Measurements from ENCODE around the gene DNAH7. TPM values are rescaled to one million over a fixed set of nuclear protein-coding genes. Genes with fewer than 3 reads are reported as not detected.

DNAH7 gene
- total and polyA plus RNA-seq, 2 of the 4 experiments (the other 2 are of a cell fraction) = 0.22 to 0.36 TPM

DNA sequence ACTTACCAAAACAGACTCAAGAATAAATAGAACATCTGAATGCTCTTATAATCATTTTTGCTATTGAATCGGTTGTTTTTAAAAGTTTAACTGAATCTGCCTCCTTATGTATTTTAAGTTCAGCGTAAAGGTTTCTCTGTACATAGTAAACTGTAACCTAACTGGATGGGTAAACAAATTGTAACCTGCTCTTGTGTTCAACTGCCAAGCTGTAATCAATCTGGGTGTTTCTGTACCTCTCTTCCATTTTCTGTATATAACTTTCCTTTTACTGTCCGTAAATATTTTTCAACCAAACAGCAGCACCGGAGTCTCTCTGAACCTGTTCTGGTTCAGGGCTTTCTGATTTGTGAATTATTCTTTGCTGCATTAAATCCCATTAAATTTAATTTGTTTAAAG is 27.6 kb upstream of the DNAH7 start:
- Histone ChIP-seq H3K14ac (replicated peaks; ENCODE audit: low read depth, low read length) (no peak overlapping the region), H3K9me3 (ENCODE audit: control insufficient read depth, insufficient read depth, low read length) (no peaks in the 10 kb centered on the region), H3K9ac (ENCODE audit: low read depth, low read length) (no peak overlapping the region), H3K56ac (ENCODE audit: extremely low read depth, insufficient read depth, low read length) (no peak overlapping the region), H3K79me1 (ENCODE audit: low read depth in 1 of 2, low read length in 2 of 2) (no peaks in the 10 kb centered on the region), H3K36me3 (ENCODE audit: control insufficient read depth, insufficient read depth, low read length) (no peaks in the 10 kb centered on the region), H4K8ac (ENCODE audit: low read depth in 2 of 2, low read length in 2 of 2) (no peak overlapping the region), H4K91ac (ENCODE audit: insufficient read depth, low read depth, low read length) (no peak overlapping the region), H3K9me1 (ENCODE audit: insufficient read depth, low read length) (0 out of 2 replicates have a peak, but pooled peaks cover 4% of the 10 kb centered on the region), H4K20me1 (ENCODE audit: insufficient read depth, low read length) (no peaks in the 10 kb centered on the region), H3K4me2 (ENCODE audit: low read depth, low read length) (no peak overlapping the region), H3K4me3 (ENCODE audit: insufficient read depth, low read depth, low read length) (no peak overlapping the region), H2AFZ (replicated peaks; ENCODE audit: low read length, poor library complexity) (no peak overlapping the region), H2BK120ac (ENCODE audit: low read depth, low read length) (no peak overlapping the region), H3K18ac (ENCODE audit: low read depth, low read length) (no peak overlapping the region), H2BK5ac (ENCODE audit: low read depth, low read length, poor library complexity, severe bottlenecking) (no peak overlapping the region), H2AK9ac (replicated peaks; ENCODE audit: low read depth, low read length, poor library complexity) (no peak overlapping the region), H3K27me3 (ENCODE audit: control insufficient read depth, insufficient read depth, low read length) (0 out of 2 replicates have a peak, but pooled peaks cover 2% of the 10 kb centered on the region), H3K4ac (ENCODE audit: low read depth, low read length) (no peak overlapping the region), H3K4me1 (ENCODE audit: control insufficient read depth, insufficient read depth, low read length) (peaks cover 2% of the 10 kb centered on the region; the same call in 1 of the 2 replicates), H3K27ac (ENCODE audit: insufficient read depth, low read length) (no peak overlapping the region), H3K23ac (ENCODE audit: low read depth, low read length) (no peak overlapping the region), H4K5ac (ENCODE audit: low read depth, low read length) (no peak overlapping the region), H2AK5ac (ENCODE audit: low read depth, low read length) (no peak overlapping the region), H2BK20ac (ENCODE audit: low read depth, low read length) (no peak overlapping the region), H2BK15ac (ENCODE audit: low read depth, low read length) (no peak overlapping the region)
- CTCF ChIA-PET = no interaction called here
- TF ChIP-seq, protein P1, sequence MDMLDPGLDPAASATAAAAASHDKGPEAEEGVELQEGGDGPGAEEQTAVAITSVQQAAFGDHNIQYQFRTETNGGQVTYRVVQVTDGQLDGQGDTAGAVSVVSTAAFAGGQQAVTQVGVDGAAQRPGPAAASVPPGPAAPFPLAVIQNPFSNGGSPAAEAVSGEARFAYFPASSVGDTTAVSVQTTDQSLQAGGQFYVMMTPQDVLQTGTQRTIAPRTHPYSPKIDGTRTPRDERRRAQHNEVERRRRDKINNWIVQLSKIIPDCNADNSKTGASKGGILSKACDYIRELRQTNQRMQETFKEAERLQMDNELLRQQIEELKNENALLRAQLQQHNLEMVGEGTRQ (IDR thresholded peaks at IDR 0.05; ENCODE audit: low read depth, low read length) = no peak
- TF ChIP-seq CHD1 (IDR thresholded peaks at IDR 0.05; ENCODE audit: low read depth, low read length) (no peak), SMC3 (IDR thresholded peaks at IDR 0.05; ENCODE audit: low read depth, low read length) (no peak), NFE2L2 (IDR thresholded peaks at IDR 0.05; ENCODE audit: low read depth, low read length) (no peak), FOS (IDR thresholded peaks at IDR 0.05; ENCODE audit: low read depth, low read length) (no peak), CEBPB (IDR thresholded peaks at IDR 0.05; ENCODE audit: low read depth, low read length) (no peak), MAFK (IDR thresholded peaks at IDR 0.05; ENCODE audit: low read depth, low read length) (no peak), RFX5 (IDR thresholded peaks at IDR 0.05; ENCODE audit: low read depth, low read length) (no peak), BHLHE40 (IDR thresholded peaks at IDR 0.05; ENCODE audit: low read depth, low read length) (no peak), POLR2A (IDR thresholded peaks at IDR 0.05; ENCODE audit: low read depth, low read length) (no peak), MXI1 (IDR thresholded peaks at IDR 0.05; ENCODE audit: borderline replicate concordance, low read depth, low read length) (no peak), RAD21 (IDR thresholded peaks at IDR 0.05; ENCODE audit: low read length) (no peak), RCOR1 (IDR thresholded peaks at IDR 0.05; ENCODE audit: insufficient replicate concordance, low read length) (no peak), MAZ (IDR thresholded peaks at IDR 0.05; ENCODE audit: borderline replicate concordance, low read depth, low read length) (no peak)
- TF ChIP-seq, protein P2, sequence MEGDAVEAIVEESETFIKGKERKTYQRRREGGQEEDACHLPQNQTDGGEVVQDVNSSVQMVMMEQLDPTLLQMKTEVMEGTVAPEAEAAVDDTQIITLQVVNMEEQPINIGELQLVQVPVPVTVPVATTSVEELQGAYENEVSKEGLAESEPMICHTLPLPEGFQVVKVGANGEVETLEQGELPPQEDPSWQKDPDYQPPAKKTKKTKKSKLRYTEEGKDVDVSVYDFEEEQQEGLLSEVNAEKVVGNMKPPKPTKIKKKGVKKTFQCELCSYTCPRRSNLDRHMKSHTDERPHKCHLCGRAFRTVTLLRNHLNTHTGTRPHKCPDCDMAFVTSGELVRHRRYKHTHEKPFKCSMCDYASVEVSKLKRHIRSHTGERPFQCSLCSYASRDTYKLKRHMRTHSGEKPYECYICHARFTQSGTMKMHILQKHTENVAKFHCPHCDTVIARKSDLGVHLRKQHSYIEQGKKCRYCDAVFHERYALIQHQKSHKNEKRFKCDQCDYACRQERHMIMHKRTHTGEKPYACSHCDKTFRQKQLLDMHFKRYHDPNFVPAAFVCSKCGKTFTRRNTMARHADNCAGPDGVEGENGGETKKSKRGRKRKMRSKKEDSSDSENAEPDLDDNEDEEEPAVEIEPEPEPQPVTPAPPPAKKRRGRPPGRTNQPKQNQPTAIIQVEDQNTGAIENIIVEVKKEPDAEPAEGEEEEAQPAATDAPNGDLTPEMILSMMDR (conservative IDR thresholded peaks at IDR 0.05; ENCODE audit: low read depth, low read length) = no peak
- TF ChIP-seq, protein P3, sequence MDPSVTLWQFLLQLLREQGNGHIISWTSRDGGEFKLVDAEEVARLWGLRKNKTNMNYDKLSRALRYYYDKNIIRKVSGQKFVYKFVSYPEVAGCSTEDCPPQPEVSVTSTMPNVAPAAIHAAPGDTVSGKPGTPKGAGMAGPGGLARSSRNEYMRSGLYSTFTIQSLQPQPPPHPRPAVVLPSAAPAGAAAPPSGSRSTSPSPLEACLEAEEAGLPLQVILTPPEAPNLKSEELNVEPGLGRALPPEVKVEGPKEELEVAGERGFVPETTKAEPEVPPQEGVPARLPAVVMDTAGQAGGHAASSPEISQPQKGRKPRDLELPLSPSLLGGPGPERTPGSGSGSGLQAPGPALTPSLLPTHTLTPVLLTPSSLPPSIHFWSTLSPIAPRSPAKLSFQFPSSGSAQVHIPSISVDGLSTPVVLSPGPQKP (IDR thresholded peaks at IDR 0.05; ENCODE audit: borderline replicate concordance, low read depth, low read length) = no peak
- in situ Hi-C loops (cut with MboI; ENCODE audit: low sequenced_read_pairs) = loop anchor here (25.0 kb wide), 1 partner anchor 341 kb away; no protein-coding TSS in a partner anchor
- intact Hi-C loops (cut with micrococcal nuclease) = no loop called here
- POLR2A ChIA-PET (ENCODE audit: unreplicated experiment) = no interaction called here
- DNase-seq = no peak
- dilution Hi-C loops (cut with HindIII; ENCODE audit: low sequenced_read_pairs, unreplicated experiment) = no loop called here
- ATAC-seq (ENCODE audit: low read depth) = no peak
- WGBS, 2 experiments (ENCODE audit: extremely low coverage in 2 of 2, insufficient read length in 1 of 2) = no CpG with 5 or more reads among the region's 4 CpGs
- no TSS peak for BruUV-seq (replicated peaks)

All from IMR-90 (cell line).